ENCODE data around the gene AKT3.

Gene AKT3

DNA sequence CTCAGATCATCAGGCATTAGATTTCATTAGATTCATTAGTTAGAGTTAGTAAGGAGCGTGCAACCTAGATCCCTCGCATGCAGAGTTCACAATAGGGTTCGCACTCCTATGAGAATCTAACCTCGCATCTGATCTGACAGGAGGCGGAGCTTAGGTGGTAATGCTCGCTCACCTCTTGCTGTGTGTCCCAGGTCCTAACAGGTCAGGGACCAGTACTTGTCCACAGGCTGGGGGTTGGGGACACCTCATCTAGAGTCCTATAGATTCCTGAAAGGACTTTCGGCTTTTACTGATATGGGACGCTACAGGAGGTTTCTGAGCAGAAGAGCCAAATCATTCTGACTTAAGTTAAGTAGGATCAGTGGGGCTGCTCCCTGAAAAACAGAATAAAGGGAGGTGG, 91.4 kb downstream of the AKT3 start:
- H3K4me3 ChIP-seq = no peak overlapping the region
- H3K4me1 ChIP-seq = peaks cover 0 to 46% (median 4%) of the 10 kb centered on the region in 4 donors
- intact Hi-C loops (cut with DNase I; ENCODE audit: low total_unique reads) = no loop called here
- TF ChIP-seq, protein P1, sequence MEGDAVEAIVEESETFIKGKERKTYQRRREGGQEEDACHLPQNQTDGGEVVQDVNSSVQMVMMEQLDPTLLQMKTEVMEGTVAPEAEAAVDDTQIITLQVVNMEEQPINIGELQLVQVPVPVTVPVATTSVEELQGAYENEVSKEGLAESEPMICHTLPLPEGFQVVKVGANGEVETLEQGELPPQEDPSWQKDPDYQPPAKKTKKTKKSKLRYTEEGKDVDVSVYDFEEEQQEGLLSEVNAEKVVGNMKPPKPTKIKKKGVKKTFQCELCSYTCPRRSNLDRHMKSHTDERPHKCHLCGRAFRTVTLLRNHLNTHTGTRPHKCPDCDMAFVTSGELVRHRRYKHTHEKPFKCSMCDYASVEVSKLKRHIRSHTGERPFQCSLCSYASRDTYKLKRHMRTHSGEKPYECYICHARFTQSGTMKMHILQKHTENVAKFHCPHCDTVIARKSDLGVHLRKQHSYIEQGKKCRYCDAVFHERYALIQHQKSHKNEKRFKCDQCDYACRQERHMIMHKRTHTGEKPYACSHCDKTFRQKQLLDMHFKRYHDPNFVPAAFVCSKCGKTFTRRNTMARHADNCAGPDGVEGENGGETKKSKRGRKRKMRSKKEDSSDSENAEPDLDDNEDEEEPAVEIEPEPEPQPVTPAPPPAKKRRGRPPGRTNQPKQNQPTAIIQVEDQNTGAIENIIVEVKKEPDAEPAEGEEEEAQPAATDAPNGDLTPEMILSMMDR (IDR thresholded peaks at IDR 0.05) = no peak
- no peaks in the 10 kb centered on the region for H3K36me3 ChIP-seq
- no peaks in the 10 kb centered on the region for H3K9me3 ChIP-seq
- no peak for DNase-seq
- H3K27ac ChIP-seq = no peak overlapping the region
- H3K27me3 ChIP-seq = no peaks in the 10 kb centered on the region

DNA sequence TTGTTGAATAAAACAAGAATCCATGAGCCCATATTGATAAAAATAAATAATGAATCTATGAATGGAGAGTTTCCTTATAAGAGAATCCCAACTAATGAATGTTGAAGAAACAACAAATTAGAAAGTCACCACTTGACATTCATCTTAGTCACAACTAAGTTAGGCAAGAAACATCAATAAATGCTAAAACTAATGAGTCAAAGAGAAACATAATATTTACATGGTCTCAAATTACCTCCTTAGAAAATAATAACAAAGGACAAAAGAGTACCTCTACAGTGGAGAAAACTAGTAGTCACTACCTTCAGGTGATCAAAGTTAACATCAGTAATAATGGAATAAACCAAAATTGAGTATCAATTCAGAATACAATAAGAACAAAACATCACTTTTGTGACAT, 93.5 kb downstream of the AKT3 start:
- TF ChIP-seq, protein P1 (IDR thresholded peaks at IDR 0.05) = no peak
- DNase-seq = no peak
- H3K27ac ChIP-seq = no peak overlapping the region
- H3K4me3 ChIP-seq = no peak overlapping the region
- H3K27me3 ChIP-seq = no peaks in the 10 kb centered on the region
- intact Hi-C loops (cut with DNase I; ENCODE audit: low total_unique reads) = no loop called here
- no peaks in the 10 kb centered on the region for H3K9me3 ChIP-seq
- peaks cover 0 to 42% (median 4%) of the 10 kb centered on the region in 4 donors for H3K4me1 ChIP-seq
- H3K36me3 ChIP-seq = no peaks in the 10 kb centered on the region

DNA sequence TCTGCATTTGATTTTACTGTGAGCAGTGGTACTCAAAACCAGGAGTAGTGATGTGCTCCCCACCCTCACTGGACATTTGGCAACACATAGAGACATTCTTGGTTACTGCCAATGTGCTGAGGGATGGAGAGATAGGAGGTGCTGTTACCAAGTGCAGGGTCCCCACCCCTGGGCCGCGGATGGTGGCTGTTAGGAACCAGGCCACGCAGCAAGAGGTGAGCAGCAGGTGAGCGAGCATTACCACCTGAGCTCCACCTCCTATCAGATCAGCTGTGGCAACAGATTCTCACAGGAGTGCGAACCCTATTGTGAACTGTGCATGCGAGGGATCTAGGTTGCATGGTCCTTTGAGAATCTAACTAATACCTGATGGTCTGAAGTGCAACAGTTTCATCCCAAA, 95.7 kb downstream of the AKT3 start:
- H3K36me3 ChIP-seq = no peaks in the 10 kb centered on the region
- H3K27me3 ChIP-seq = no peaks in the 10 kb centered on the region
- TF ChIP-seq, protein P1 (IDR thresholded peaks at IDR 0.05) = no peak
- H3K9me3 ChIP-seq = no peaks in the 10 kb centered on the region
- H3K4me1 ChIP-seq = peaks cover 0 to 33% (median 2%) of the 10 kb centered on the region in 4 donors
- no peak for DNase-seq
- H3K4me3 ChIP-seq = no peak overlapping the region
- H3K27ac ChIP-seq = no peak overlapping the region
- intact Hi-C loops (cut with DNase I; ENCODE audit: low total_unique reads) = no loop called here

DNA sequence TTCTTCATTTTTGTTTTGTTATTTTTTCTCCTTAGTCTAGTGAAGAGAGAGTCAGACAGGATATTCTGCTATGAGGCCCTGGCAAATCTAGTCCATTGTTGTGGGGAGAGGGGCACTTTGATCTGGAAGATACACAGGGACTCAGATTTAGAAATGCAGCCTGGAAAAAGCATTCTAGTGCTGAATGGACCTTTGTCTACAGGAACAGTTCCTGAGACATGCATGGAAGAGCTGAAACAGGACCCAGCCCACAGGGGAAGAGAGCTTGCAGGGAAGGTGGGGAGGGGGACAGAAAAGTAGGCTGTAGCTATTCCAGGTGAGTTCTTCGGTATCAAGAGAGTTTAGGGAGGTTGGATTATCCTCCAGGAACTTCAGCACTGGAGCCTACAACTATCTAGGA, 98.5 kb downstream of the AKT3 start:
- no peak for DNase-seq
- intact Hi-C loops (cut with DNase I; ENCODE audit: low total_unique reads) = no loop called here
- Histone ChIP-seq H3K36me3 (no peaks in the 10 kb centered on the region), H3K27me3 (no peaks in the 10 kb centered on the region), H3K27ac (no peak overlapping the region), H3K9me3 (no peaks in the 10 kb centered on the region), H3K4me1 (peaks cover 0 to 46% (median 2%) of the 10 kb centered on the region in 4 donors), H3K4me3 (no peak overlapping the region)
- TF ChIP-seq, protein P1 (IDR thresholded peaks at IDR 0.05) = no peak

DNA sequence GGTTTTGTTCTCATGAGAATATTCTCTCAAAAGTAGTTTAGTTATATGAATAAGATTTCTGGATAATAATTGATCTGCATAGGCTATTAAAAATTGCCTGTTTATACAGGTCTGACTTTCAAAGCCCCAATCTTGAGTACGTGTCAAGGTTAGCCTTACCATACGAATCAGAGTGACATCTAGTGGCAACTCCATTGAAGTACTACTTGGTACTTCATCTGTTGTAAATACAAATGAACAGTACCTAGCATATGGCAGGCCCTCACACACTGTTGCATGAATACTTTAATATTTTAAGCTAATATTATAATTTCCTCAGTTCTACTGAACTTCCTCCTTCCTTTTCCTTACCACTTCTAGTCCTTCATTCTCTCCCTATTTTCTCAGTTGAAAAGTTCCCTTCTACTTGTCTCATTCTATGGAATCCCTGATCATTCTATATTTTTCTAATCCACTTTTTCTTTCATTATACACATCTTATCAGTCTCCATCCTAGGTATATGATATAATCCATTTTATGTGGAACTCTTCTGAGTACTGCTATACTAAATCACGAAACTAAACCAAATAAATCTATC, 101.2 kb downstream of the AKT3 start:
- Histone ChIP-seq H3K4me3 (no peak overlapping the region), H3K4me1 (peaks cover 0 to 39% (median 2%) of the 10 kb centered on the region in 4 donors), H3K36me3 (no peaks in the 10 kb centered on the region), H3K27me3 (no peaks in the 10 kb centered on the region), H3K27ac (no peak overlapping the region), H3K9me3 (no peaks in the 10 kb centered on the region)
- DNase-seq = no peak
- TF ChIP-seq, protein P1 (IDR thresholded peaks at IDR 0.05) = peak; percentile 77 to 78
- intact Hi-C loops (cut with DNase I; ENCODE audit: low total_unique reads) = no loop called here

DNA sequence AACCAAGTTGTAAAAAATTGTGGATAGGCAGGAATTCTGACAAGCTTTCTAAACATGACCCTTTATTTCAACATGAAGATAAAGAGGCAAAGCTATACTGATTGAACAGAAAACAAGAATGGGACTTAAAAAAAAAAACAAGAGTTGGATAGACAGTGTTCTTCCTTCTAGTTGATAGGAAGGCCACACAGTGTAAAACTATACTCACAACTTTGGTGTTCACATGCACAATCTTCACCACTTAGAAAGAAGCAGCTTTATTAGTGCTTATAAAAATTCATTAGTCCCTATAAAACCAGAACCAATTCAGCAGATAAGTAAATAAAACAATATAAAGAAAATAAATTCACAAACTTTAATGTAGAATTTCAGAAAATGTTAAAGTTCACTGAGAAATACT, 101.8 kb downstream of the AKT3 start:
- no peaks in the 10 kb centered on the region for H3K36me3 ChIP-seq
- no peaks in the 10 kb centered on the region for H3K9me3 ChIP-seq
- peaks cover 0 to 38% (median 2%) of the 10 kb centered on the region in 4 donors for H3K4me1 ChIP-seq
- H3K27me3 ChIP-seq = no peaks in the 10 kb centered on the region
- TF ChIP-seq, protein P1 (IDR thresholded peaks at IDR 0.05) = no peak
- H3K4me3 ChIP-seq = no peak overlapping the region
- H3K27ac ChIP-seq = no peak overlapping the region
- intact Hi-C loops (cut with DNase I; ENCODE audit: low total_unique reads) = no loop called here
- no peak for DNase-seq

Data from tibial artery (tissue), 4 donors.